A549 (cell line): ENCODE results near the gene PHC2. TPM values are rescaled to one million over a fixed set of nuclear protein-coding genes. Genes with fewer than 3 reads are reported as not detected.

ENCODE experiments used
- ATAC-seq, 2 experiments: fragments of 200-7000 bp in 1 of 2; fragments of >200 bp in 1 of 2; cut with Nextera tagmentation in 1 of 2; cut with Tn5 transposase in 1 of 2; 3 replicates each; pipeline versions ENCODE4 v1.8.0 to v1.9.1; 2018 to 2020; ENCODE audit warnings: mild to moderate bottlenecking in 1 of 2, moderate library complexity in 1 of 2
- CTCF ChIA-PET: fragments of 300-600 bp; sonication (Branson Sonifier 250); formaldehyde crosslinking; extraction: SDS; loops from one replicate; lab custom pipeline; 2021; ENCODE audit warnings: antibody characterized with exemption, inconsistent platforms; lab: Yijun Ruan, JAX
- POLR2A ChIA-PET: fragments of 350-600 bp; formaldehyde crosslinking; extraction: SDS; loops from one replicate; lab custom pipeline; 2021; ENCODE audit warnings: antibody characterized with exemption, inconsistent platforms; lab: Yijun Ruan, JAX
- DNase-seq, 2 experiments: peaks; one replicate each; pipeline versions ENCODE4 v3.0.0 to v3.0.0-alpha.2; 2011 to 2016; ENCODE audit warnings: low read depth in 1 of 2, low spot score in 1 of 2
- FAIRE-seq: peaks from 2 replicates; lab custom pipeline; 2011; peaks lifted over from hg19 to GRCh38; lab: Jason Lieb, UNC
- H3K27ac ChIP-seq, 2 experiments: fragments of >200 bp; sonication (Bioruptor Twin); formaldehyde crosslinking; 3 replicates each; pipeline ENCODE4 v1.5.1; 2016 to 2017
- H3K4me1 ChIP-seq: fragments of >200 bp; sonication (Bioruptor Twin); formaldehyde crosslinking; 3 replicates; pipeline ENCODE4 v1.6.1; 2016
- H3K4me2 ChIP-seq: fragments of >200 bp; sonication (Bioruptor Twin); formaldehyde crosslinking; 3 replicates; pipeline ENCODE4 v1.6.1; 2016
- H3K4me3 ChIP-seq: fragments of >200 bp; sonication (Bioruptor Twin); formaldehyde crosslinking; 3 replicates; pipeline ENCODE4 v1.5.1; 2016
- H3K9me3 ChIP-seq: fragments of >200 bp; sonication (Bioruptor Twin); formaldehyde crosslinking; 3 replicates; pipeline ENCODE4 v1.6.1; 2016
- ATOH8 ChIP-seq: fragments of 250-450 bp; sonication (Bioruptor Pico); IDR thresholded peaks from 2 replicates; pipeline ENCODE4 v1.5.0; 2020; ENCODE audit warnings: low read depth, mild to moderate bottlenecking, moderate library complexity
- CBX8 ChIP-seq: fragments of 200-600 bp; sonication (generic); IDR thresholded peaks from 2 replicates; pipeline ENCODE4 v1.6.1; 2016
- CEBPB ChIP-seq, 2 experiments: fragments of >200 bp in 1 of 2; sonication (Bioruptor Twin) in 1 of 2; formaldehyde crosslinking in 1 of 2; IDR thresholded peaks; 2 replicates each; pipeline ENCODE4 v1.6.1; 2012 to 2016
- E2F6 ChIP-seq: IDR thresholded peaks from 2 replicates; pipeline ENCODE4 v1.6.1; 2012; ENCODE audit warnings: low read depth, borderline replicate concordance
- EHF ChIP-seq: fragments of 250-450 bp; sonication (Bioruptor Pico); IDR thresholded peaks from 2 replicates; pipeline ENCODE4 v1.5.0; 2020; ENCODE audit warnings: mild to moderate bottlenecking
- ELK1 ChIP-seq: fragments of 150-350 bp; IDR thresholded peaks from 2 replicates; pipeline ENCODE4 v1.6.1; 2014; ENCODE audit warnings: low read depth, mild to moderate bottlenecking, low read length
- FOSL2 ChIP-seq, 2 experiments: fragments of 450-650 bp in 1 of 2; fragments of >200 bp in 1 of 2; sonication (Bioruptor Twin) in 1 of 2; formaldehyde crosslinking; IDR thresholded peaks; 2 replicates each; pipeline versions ENCODE4 v1.5.0 to v1.6.1; 2016 to 2020; ENCODE audit warnings: mild to moderate bottlenecking in 1 of 2, moderate library complexity in 1 of 2
- GATA3 ChIP-seq: IDR thresholded peaks from 2 replicates; pipeline ENCODE4 v1.6.1; 2012; ENCODE audit warnings: borderline replicate concordance
- HDAC2 ChIP-seq: fragments of 200-600 bp; sonication (generic); IDR thresholded peaks from 2 replicates; pipeline ENCODE4 v1.6.1; 2016
- HEYL ChIP-seq: fragments of 250-450 bp; sonication (Bioruptor Pico); IDR thresholded peaks from 2 replicates; pipeline ENCODE4 v1.8.0; 2021; ENCODE audit warnings: mild to moderate bottlenecking, moderate library complexity
- HOXA7 ChIP-seq: fragments of 250-450 bp; sonication (Bioruptor Pico); IDR thresholded peaks from 2 replicates; pipeline ENCODE4 v1.5.0; 2020; ENCODE audit warnings: mild to moderate bottlenecking, moderate library complexity
- HOXB13 ChIP-seq: fragments of 250-450 bp; sonication (Bioruptor Pico); IDR thresholded peaks from 2 replicates; pipeline ENCODE4 v1.5.0; 2020; ENCODE audit warnings: low read depth, mild to moderate bottlenecking, moderate library complexity
- HOXB5 ChIP-seq: fragments of 250-450 bp; sonication (Bioruptor Pico); IDR thresholded peaks from 2 replicates; pipeline ENCODE4 v1.5.0; 2020; ENCODE audit warnings: mild to moderate bottlenecking, moderate library complexity
- MYC ChIP-seq: IDR thresholded peaks from 2 replicates; pipeline ENCODE4 v1.6.1; 2012; ENCODE audit warnings: mild to moderate bottlenecking, inconsistent platforms, low read length, improper control_type of control experiment, borderline replicate concordance
- NFE2L2 ChIP-seq: fragments of 150-350 bp; conservative IDR thresholded peaks from 2 replicates; pipeline ENCODE4 v1.6.1; 2014; ENCODE audit warnings: low read length
- NPAS2 ChIP-seq: fragments of 250-450 bp; sonication (Bioruptor Pico); IDR thresholded peaks from 2 replicates; pipeline ENCODE4 v1.8.0; 2022; ENCODE audit warnings: mild to moderate bottlenecking, moderate library complexity, borderline replicate concordance
- NR3C1 ChIP-seq: fragments of >200 bp; sonication (Bioruptor Twin); formaldehyde crosslinking; IDR thresholded peaks from 3 replicates; pipeline ENCODE4 v1.6.1; 2017
- PHF8 ChIP-seq: fragments of 200-600 bp; sonication (generic); IDR thresholded peaks from 2 replicates; pipeline ENCODE4 v1.6.1; 2016; ENCODE audit warnings: low read depth, mild to moderate bottlenecking, antibody characterized with exemption, moderate library complexity, borderline replicate concordance
- RAD21 ChIP-seq, 2 experiments: fragments of >200 bp in 1 of 2; sonication (Bioruptor Twin) in 1 of 2; formaldehyde crosslinking in 1 of 2; IDR thresholded peaks in 1 of 2; conservative IDR thresholded peaks in 1 of 2; 2 replicates in 1 of 2; 3 replicates in 1 of 2; pipeline ENCODE4 v1.6.1; 2012 to 2018; ENCODE audit warnings: inconsistent platforms in 1 of 2
- RNF2 ChIP-seq: fragments of 200-600 bp; sonication (generic); IDR thresholded peaks from 2 replicates; pipeline ENCODE4 v1.6.1; 2016; ENCODE audit warnings: low read depth, mild to moderate bottlenecking, antibody characterized with exemption, moderate library complexity, borderline replicate concordance
- WGBS: methylation state at CpG from one replicate; pipeline ENCODE4 v1.1.6; 2017; ENCODE audit errors: missing lambda C conversion rate; 5-methylcytosine and 5-hydroxymethylcytosine counted together
- polyA plus RNA-seq, 4 experiments: library from polyadenylated mRNA; depleted of rRNA in 3 of 4; stranded (reverse); fragments of >200 nt; fragmentation: RNase III in 1 of 4; extraction: RNeasy Plus Mini Kit Qiagen cat#74134 plus additional on column Dnase treatment in 1 of 4; gene quantifications; 2 replicates in 3 of 4; 3 replicates in 1 of 4; pipeline ENCODE4 v1.2.3, GENCODE V29; 2011 to 2017
- TF ChIP-seq, protein P1 (sequence below): fragments of 200-600 bp; sonication (generic); IDR thresholded peaks from 2 replicates; pipeline ENCODE4 v1.6.1; 2016; ENCODE audit warnings: antibody characterized with exemption, mild to moderate bottlenecking, moderate library complexity
- TF ChIP-seq, protein P2 (sequence below): fragments of >200 bp; sonication (Bioruptor Twin); formaldehyde crosslinking; IDR thresholded peaks from 3 replicates; pipeline ENCODE4 v1.6.1; 2016

The PHC2 gene
- polyA plus RNA-seq, 2 of the 4 experiments (the other 2 are of a cell fraction): 29.9 to 33.2 TPM

DNA sequence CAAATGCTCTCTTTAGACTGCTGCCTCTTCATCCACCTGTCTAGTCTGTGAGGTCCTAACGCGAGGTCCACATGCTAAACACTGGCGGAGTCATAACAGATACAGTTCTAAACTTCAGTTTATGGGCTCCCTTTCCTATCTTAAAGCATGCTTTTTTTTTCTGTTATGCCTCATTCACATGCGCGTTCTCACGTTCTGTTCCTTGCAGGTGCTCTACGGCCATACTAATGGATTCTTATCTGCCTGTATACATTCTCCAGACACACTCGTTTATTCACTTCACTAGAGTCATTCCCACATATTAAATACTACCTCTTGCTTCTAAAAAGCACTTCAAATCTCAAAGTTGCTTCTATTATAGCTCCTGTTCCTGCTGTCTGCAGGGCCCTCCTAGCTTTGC, 38.7 kb downstream of the PHC2 start:
- WGBS: 80% methylated on average over 8 of the region's 8 CpGs
- no peak for ATAC-seq
- Histone ChIP-seq H3K4me2 (no peak overlapping the region), H3K4me1 (no peaks in the 10 kb centered on the region), H3K9me3 (no peaks in the 10 kb centered on the region), H3K4me3 (no peak overlapping the region), H3K27ac (no peak overlapping the region)
- no peak for FAIRE-seq
- no peak for TF ChIP-seq RAD21 (conservative IDR thresholded peaks at IDR 0.05 in 1 of 2, IDR thresholded peaks at IDR 0.05 in 1 of 2)
- TF ChIP-seq ELK1: no peak
- no peak for TF ChIP-seq HOXA7
- TF ChIP-seq CBX8: no peak
- no peak for TF ChIP-seq HOXB13 (CRISPR knock-in tag)
- no peak for TF ChIP-seq NFE2L2
- TF ChIP-seq MYC: no peak
- TF ChIP-seq NR3C1: no peak
- TF ChIP-seq, protein P1, sequence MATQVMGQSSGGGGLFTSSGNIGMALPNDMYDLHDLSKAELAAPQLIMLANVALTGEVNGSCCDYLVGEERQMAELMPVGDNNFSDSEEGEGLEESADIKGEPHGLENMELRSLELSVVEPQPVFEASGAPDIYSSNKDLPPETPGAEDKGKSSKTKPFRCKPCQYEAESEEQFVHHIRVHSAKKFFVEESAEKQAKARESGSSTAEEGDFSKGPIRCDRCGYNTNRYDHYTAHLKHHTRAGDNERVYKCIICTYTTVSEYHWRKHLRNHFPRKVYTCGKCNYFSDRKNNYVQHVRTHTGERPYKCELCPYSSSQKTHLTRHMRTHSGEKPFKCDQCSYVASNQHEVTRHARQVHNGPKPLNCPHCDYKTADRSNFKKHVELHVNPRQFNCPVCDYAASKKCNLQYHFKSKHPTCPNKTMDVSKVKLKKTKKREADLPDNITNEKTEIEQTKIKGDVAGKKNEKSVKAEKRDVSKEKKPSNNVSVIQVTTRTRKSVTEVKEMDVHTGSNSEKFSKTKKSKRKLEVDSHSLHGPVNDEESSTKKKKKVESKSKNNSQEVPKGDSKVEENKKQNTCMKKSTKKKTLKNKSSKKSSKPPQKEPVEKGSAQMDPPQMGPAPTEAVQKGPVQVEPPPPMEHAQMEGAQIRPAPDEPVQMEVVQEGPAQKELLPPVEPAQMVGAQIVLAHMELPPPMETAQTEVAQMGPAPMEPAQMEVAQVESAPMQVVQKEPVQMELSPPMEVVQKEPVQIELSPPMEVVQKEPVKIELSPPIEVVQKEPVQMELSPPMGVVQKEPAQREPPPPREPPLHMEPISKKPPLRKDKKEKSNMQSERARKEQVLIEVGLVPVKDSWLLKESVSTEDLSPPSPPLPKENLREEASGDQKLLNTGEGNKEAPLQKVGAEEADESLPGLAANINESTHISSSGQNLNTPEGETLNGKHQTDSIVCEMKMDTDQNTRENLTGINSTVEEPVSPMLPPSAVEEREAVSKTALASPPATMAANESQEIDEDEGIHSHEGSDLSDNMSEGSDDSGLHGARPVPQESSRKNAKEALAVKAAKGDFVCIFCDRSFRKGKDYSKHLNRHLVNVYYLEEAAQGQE: no peak
- no peak for TF ChIP-seq HOXB5 (CRISPR knock-in tag)
- no peak for TF ChIP-seq FOSL2 (IDR thresholded peaks at IDR 0.05)
- TF ChIP-seq FOSL2 (CRISPR knock-in tag; IDR thresholded peaks at IDR 0.05): no peak
- TF ChIP-seq EHF (CRISPR knock-in tag): no peak
- TF ChIP-seq, protein P2, sequence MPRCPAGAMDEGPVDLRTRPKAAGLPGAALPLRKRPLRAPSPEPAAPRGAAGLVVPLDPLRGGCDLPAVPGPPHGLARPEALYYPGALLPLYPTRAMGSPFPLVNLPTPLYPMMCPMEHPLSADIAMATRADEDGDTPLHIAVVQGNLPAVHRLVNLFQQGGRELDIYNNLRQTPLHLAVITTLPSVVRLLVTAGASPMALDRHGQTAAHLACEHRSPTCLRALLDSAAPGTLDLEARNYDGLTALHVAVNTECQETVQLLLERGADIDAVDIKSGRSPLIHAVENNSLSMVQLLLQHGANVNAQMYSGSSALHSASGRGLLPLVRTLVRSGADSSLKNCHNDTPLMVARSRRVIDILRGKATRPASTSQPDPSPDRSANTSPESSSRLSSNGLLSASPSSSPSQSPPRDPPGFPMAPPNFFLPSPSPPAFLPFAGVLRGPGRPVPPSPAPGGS: no peak
- TF ChIP-seq NPAS2 (CRISPR knock-in tag): no peak
- no peak for TF ChIP-seq RNF2
- no peak for TF ChIP-seq HDAC2
- no peak for TF ChIP-seq ATOH8
- no peak for TF ChIP-seq HEYL (CRISPR knock-in tag)
- ChIA-PET CTCF (interaction anchor here (2.4 kb wide), 1 partner anchor 15 kb away, joined by 5 read pairs; no protein-coding TSS in a partner anchor), POLR2A (no interaction called here)
- DNase-seq: no peak

GRCh38 chr1:33391343-33392078, 39.4 kb downstream of the PHC2 start:
- WGBS: 51% methylated on average over 8 of the region's 8 CpGs
- CTCF ChIA-PET: interaction anchor here (2.4 kb wide), 1 partner anchor 16 kb away, joined by 5 read pairs; no protein-coding TSS in a partner anchor
- Histone ChIP-seq H3K4me3 (no peak overlapping the region), H3K4me1 (no peaks in the 10 kb centered on the region), H3K9me3 (no peaks in the 10 kb centered on the region), H3K4me2 (no peak overlapping the region), H3K27ac (no peak overlapping the region)
- FAIRE-seq (no peak), ATAC-seq (no peak), DNase-seq (no peak)
- POLR2A ChIA-PET: no interaction called here
- no peak for TF ChIP-seq NFE2L2
- TF ChIP-seq HOXA7: no peak
- no peak for TF ChIP-seq PHF8
- no peak for TF ChIP-seq CEBPB (IDR thresholded peaks at IDR 0.05)
- TF ChIP-seq E2F6: no peak
- no peak for TF ChIP-seq GATA3
